CD4-positive, alpha-beta T cell treated with Interleukin-6 for 4 hours (primary cell): ENCODE measurements around the gene FUT3.
A peak's percentile ranks its signal among the peaks of the same experiment; 100 is the strongest.
"Not testable (repeated sequence)": the region's sequence is repeated elsewhere in the genome, so short reads cannot be mapped to it uniquely, and the experiment has no call there.

Source experiments
- DNase-seq: peaks from one replicate; pipeline ENCODE4 v3.0.0-alpha.2; 2020; ENCODE audit warnings: mixed read lengths

Gene FUT3

DNA sequence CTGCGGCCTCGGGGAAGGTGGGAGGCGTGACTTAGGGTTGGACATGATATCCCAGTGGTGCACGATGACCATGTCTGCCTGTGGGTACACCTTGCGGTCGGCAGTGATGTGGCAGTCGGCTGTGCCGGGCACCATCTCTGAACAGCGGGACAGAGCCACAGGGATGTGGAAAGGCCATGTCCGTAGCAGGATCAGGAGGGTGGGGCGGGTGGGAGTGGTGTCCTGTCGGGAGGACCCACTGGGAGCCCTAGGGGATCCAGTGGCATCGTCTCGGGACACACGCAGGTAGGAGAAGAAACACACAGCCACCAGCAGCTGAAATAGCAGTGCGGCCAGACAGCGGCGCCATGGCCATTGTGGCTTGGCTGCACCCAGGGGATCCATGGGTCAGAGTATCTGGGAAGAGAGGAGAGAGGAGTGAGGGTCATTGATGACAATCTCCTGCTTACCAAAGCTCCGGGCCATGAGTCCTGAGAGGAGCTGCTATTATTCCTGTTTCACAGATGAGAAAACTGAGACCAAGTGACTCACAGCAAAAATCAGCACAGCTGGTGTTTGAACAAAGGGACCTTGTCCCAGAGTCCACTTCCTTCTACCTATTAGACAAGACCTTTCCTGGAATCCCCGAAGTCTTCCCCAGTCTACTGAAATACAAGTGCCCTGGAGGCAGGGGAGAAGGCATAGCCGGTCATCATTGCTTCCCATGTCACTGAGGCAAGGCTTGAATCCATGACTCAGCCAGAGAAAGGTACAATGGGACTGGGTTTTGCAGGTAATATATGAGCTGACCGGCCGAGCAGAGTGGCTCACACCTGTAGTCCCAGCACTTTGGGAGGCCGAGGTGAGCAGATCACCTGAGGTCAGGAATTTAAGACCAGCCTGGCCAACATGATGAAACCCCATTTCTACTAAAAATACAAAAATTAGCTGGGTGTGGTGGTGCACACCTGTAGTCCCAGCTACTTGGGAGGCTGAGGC lies 6.5 kb downstream of the FUT3 start:
- no peak for DNase-seq

DNA sequence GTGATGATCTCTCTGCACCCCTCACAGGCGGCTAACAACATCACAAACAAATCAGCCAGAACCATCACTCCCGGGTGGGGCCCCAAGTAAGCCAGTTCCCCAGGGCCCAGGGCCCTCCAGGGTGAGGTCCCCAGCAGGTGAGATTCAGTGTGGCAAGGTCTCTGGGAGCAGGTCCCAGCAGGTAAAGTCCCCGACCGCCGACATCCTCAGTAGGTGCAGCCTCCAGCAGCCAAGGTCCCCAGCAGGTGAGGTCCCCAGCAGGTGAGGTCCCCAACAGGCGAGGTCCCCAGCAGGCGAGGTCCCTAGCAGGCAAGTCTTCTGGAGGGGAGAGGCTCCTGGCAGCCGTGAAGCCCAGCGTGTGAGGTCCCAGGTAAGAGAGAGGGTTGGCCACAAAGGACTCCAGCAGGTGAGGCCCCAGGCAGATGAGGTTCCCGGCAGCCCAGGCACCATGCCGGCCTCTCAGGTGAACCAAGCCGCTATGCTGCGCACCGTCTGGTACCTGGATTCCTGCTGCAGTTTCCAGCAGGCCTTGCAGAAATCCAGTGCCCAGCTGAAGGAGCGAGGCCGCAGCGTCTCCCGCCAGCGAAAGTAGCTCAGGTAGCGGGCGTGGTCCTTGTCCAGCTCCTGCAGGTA lies 7.8 kb downstream of the FUT3 start:
- DNase-seq, result no peak

DNA sequence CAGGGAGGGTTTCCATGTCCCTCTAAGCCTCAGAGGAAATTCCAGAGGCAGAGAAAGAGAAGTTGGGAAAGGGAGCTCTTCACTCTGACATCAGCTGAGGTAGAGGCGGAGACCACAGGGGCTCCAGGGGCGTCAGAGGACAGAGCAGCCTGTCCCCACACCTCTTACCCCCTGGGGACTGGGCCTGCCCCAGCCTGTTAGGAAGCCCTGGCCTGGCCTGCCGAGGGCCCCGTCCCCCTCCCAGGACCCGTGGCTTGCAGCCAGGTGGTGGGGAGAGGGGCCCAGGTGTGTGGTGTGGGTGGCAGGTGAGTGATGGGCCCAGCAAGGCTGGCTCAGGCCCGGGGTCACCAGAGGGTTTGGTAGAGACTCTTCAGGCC lies 9.5 kb downstream of the FUT3 start:
- not testable (repeated sequence) for DNase-seq

DNA sequence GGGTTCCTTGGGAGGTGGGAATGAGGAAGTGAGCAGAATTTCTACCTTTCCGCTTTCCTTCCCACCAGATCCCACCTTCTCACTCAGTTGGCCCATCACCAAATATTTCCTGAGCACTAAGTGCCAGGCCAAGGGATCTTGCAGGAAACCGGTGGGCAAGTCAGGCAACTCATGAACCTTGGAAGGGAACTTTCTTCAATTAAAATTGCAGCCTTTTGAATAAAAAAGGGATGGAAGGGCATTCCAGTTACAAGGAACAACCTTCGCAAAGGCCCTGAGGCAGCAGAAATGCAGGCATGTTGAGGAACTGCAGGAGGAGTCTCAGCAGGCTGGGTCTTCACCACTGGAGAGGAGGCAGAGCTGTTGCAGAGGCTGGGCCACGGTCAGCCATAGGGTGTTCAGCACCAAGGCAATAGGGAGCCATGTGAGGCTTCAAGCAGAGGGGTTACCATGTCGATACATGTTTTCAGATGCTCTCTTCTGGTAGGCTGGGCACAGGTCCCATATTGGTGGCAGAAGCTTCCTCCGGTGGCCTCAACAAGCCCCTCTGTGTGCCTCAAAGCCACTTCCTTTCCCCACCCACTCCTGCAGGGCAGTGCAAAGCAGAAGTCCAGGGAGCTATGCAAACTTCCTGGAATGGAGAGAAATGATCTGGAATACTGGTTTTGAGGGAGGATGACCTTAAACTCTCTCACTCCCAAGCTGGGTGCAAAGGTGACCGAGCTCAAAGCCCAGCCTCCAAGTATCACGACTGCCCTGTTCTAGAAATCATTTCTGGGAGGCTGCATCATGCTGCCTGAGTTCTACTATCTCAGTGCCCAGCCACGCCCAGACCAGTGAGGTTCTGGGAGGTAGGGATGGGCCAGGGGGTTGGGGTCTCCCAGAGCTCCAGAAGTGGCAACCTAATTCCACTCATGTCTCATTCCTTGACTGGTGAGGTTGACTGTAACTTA lies 11.9 kb downstream of the FUT3 start, which contains the start of gene FUT6:
FUT6 (minus strand) TSS at position 638 of the 953 bp plus-strand sequence. CDS start 7,135 bp downstream, outside the sequence.
- DNase-seq, result no peak

DNA sequence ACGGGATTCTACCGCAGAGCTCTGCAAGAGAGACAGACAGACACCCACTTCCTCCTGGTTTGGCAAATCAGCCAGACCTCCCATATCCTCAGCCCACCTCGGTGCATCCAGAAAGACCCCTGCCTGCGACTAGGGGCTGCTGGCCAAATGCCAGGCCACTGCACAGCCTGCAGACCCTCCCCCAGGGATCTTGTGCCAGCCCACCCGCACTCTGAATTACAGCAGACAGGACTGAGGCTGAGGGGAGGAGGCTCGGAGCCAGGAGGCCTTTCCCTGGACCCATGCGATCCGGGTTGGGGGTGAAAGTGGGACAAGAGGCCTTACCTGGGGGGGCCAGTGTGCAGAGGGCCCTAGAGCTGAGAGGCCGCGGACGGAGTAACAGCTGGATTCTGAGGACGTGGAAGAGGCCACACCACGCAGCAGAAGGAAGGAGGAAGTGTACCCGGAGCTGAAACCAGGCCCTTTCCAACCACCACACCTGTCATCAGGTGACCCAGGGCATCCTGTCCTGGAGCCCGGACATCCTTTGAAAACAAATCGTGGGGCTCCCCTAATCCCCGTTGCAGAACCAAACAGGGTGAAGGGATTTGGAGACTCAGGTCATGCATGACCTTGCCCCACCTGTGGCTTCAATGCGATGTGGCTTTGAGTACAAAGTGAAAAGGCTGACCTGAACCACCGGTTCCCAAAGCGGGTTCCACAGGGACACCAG lies 12.7 kb downstream of the FUT3 start:
- DNase-seq, result no peak

DNA sequence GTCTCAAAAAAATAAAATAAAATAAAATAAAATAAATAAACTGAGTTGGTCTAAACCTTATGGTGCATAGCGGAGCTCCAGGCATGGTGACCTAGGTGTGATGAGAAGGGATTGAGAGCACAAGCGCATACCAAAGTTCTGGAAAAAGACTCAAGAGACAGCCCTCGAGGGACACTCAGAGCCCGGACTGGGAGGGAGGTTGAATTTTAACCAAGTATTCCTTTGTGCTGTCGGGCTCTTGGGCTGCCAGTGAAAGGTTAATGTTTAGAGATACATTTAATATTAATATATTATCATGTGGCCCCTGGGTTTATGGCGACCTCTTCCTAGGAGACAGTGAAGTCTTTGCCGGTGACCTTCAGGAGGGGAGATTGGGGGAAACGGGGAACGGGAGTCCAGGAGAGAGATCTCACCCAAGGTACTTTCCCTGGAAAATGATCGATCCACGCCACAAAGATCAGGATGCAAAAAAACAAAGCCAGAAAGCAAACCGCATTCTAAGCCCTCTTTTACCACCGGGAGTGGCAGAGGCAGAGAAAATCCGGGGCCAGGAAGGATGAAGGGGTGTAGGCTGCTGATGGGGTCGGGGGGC lies 13.4 kb downstream of the FUT3 start:
- DNase-seq, result no peak

DNA sequence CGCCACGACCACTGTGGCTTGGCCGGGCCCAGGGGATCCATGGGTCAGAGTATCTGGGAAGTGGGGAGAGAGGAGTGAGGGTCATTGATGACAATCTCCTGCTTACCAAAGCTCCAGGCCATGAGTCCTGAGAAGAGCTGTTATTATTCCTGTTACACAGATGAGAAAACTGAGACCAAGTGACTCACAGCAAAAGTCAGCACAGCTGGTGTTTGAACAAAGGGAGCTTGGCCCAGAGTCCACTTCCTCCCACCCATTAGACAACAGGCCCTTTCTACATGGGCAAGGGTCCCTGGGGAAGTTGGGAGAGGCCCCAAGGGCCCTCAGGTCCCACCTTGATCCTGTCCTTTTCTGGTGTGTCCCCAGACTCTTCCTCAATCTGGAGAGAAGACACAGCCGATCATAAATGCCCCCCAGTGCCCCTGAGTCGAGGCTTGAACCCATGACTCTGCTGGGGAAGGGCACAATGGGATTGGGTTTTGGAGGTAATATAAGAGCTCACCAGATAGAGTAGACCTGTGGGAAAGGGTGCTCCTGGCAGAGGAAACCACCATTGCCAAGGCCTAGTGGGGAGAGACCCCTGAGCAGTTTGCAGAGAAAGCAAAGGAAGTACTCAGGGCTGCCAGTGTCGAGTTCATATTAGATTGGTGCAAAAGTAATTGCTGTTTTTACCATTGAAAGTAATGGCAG lies 18.6 kb downstream of the FUT3 start:
- DNase-seq, result no peak

DNA sequence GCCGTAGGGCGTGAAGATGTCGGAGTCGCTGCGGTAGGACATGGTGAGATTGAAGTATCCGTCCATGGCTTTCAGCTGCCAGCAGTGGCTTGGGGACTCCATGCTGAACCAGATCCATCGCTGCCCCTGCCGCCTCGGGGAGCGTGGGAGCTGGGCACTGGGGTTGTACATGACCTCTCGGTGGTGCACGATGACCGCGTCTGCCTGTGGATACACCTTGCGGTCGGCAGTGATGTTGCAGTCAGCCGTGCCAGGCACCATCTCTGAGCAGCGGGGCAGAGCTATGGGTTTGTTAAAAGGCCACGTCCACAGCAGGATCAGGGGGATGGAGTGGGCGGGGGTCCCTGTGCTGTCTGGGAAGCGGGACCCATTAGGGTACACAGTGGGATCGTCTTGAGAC lies 19.2 kb downstream of the FUT3 start:
- no peak for DNase-seq

DNA sequence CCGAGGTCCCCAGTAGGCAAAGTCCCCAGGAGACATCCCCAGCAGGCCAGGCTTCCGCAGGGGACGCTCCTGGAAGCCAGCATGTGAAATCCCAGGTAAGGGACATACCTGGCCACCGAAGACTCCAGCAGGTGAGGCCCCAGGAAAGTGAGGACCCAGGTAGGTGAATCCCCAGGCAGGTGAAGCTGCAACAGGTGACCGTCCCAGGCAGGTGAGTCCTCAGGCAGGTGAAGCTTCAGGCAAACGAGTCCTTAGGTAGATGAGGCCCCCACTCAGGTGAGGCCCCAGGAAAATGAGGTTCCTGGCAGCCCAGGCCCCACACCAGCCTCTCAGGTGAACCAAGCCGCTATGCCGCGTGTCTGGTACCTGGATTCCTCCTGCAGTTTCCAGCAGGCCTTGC lies 20.1 kb downstream of the FUT3 start:
- DNase-seq, result no peak

DNA sequence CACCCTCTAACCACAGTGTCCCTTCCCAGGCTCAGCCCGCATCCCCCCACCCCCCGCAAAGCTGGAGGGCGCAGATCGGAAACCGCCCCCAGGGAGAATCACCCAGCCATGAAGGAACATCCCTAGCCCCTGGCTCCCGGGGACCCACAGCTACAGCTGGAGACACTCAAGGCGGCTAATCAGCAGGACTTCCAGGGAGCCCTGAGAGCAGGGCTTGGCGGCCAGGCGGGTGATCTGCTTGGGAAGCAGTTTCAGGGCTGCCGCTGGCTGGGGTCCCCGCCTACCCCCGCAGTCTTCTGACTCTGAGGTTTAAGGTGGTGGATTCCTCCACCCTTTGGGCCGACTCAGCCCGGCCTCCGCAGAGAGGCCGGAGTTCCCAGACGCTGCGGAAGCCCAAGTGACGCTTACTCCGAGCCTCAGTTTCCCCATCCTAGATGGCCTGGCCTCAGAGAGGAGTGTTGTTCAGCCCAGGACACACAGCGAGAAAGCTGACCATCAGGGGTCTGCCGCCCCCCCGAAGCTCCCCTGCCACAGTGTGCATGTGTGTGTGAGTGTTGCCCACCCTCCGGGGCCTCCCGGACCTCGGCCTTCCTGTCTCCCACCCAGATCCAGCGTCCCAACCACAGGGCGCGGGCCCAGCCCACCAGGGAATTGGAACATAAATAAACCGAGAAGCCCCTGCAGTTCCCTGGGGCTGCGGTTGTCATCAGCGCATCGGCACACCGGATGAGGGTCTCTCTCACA lies 21.5 kb downstream of the FUT3 start:
- no peak for DNase-seq

DNA sequence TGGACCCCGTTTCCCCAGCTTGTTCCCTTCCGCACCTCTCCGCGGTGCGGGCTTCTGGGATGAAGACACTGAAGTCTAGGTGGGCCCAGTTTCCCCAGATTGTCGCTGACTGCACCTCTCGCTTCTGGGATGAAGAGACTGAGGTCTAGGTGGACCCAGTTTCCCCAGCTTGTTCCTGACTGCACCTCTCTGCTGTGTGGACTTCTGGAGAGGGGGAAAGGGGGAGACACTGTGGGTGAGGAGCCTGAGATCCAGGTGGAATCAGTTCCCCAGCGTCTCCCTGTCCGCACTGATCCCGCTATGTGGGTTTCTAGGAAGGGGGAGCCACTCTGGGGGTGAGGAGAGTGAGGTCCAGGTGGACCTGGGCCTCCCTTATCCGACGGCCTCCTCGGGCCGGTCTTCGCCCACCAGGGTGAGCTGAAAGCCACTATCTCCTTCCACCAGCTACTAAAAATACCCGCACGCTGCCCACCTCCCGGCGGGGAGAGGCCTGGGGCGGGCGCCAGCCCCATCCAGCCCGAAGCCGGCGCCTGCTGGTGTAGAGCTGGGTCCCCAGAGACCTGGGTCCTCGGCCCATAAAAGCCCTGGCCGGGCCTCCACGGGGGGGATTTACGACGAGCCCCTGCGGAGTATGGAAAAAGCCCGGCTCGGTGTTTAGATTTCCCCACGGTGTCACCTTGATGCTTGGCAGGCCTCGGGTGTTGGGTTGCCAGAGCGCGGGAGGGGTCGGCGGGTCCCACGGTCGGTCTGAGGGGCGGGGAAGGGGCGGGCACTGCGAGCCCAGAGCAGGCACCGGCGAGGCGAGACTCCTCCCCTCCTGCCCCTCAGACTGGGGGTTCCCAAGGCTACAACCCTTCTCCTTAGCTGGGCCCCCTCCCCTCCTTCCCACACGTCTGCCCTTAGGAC lies 22.3 kb downstream of the FUT3 start:
- DNase-seq, result peak; percentile 13

DNA sequence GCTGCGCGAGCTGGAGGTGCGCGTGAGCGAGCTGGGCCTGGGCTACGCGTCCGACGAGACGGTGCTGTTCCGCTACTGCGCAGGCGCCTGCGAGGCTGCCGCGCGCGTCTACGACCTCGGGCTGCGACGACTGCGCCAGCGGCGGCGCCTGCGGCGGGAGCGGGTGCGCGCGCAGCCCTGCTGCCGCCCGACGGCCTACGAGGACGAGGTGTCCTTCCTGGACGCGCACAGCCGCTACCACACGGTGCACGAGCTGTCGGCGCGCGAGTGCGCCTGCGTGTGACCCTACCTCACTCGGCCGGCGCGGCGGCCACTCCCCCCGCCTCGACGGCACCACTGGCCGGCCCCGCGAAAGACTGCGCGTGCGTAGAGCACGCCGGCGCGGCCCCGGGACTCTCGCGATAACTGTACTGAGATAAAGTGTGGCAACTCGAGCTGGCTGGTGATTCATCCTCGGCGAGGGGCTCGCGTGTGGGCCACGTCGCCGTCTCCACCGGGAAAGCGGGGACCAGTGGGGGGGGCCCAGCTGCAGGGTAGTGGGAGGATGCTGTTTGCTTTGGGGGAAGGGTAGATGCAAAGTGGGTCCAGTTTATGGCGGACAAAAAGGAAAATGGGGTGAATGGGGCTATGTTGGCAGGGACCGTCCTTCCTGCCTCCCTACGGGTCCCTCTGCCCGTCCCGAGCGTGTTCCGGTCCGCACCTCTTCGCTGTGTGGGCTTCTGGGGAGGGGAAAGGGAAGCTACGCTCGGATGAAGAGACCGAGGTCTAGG lies 23.2 kb downstream of the FUT3 start:
- DNase-seq, result peak; percentile 92

DNA sequence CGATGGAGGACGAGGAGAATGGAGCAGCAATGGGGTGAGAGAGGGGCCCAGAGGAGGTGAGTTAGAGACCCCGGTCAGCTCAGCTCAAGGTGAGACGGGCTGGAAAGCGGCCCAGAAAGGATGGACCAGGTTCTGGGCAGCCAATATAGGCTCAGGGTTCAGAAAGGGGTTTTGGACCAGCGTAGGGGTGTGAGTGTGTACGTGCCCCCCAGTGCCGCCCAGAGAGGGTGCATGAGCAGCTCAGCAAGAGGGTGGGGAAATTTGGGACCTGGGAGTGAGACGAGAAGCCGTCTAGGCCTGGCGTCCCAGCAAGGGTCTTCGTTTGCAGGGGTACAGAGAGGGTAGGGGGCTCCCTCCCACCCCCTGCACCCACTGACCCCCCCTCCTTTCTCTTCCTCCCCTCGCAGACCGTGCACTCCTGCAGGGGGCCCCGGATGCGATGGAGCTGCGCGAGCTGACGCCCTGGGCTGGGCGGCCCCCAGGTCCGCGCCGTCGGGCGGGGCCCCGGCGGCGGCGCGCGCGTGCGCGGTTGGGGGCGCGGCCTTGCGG lies 23.8 kb downstream of the FUT3 start:
- DNase-seq, result no peak

DNA sequence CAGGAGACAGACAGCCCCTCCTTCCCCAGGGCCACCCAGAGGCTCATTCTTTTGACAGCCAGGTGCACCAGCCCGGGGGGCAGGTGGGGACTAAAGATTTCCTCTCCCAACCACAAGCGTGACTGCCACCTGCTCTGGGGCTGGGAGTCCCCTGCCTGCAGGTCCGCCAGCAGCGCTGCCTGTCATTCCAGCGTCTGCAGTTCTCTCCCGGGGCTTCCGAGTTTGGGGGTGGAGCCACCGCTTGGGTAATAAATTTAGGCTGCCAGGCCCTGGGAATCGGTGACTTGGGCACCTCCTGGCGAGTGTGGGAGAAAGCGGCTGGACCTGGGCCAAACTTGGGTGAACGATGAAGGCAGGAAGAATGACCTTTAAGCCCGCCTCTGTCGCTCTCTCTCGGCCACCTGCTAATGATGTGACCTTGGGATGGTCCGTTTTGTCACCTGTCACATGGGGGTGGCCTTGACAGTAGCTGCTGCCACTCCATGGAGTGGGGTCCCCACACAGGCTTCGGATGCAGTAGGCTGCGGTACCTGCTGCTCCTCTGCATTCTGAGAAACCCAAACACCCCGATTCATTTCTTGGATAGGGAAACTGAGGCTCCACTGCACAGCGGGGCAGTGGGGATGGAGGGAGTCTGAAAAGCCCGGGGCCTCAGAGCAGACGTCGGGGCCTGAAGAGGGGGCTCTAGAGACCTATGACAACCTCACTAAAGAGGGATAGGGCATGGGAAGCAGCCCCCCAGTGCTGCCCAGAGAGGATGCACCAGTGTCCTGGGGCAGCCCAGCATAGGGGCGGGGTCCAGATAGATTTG lies 24.5 kb downstream of the FUT3 start:
- DNase-seq, result peak; percentile 34

DNA sequence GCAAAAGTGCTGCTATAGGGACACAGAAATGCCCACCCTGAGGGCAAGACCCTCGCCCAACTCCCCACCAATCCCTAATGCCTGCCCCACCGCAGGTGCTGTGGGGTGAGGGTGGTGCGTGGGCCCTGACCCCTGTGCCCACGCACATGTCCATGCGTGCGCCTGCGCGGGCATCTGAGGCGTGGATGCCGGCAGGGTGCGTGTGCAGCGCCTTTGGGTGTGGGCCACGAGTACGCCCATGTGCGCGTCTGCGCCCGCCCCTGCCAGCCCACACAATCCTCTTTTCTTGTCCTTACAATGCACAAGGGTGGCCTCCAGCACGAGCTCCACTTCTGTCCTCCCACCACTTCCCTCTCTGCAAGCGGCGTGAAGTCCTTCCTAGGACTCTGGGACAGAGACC lies 26.1 kb downstream of the FUT3 start:
- DNase-seq, result no peak

DNA sequence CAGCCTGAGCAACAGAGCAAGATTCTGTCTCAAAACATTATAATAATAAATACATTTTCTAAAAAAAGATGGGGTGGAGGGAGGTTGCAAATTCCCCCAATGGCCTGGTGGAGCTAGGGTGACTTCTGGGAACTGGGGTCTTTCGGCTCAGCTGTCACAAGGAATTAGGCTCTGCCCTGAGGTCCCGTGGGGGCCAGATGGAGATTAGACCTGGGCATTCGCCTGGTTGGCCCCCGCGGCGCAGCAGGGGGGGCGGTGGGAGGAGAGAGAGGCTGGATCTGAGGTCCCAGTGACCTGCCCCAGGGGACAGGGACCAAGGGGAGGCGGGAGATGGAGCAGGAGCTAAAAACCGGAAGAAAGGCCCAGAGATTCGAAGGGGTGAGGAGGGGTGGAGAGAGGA lies 26.5 kb downstream of the FUT3 start:
- no peak for DNase-seq

DNA sequence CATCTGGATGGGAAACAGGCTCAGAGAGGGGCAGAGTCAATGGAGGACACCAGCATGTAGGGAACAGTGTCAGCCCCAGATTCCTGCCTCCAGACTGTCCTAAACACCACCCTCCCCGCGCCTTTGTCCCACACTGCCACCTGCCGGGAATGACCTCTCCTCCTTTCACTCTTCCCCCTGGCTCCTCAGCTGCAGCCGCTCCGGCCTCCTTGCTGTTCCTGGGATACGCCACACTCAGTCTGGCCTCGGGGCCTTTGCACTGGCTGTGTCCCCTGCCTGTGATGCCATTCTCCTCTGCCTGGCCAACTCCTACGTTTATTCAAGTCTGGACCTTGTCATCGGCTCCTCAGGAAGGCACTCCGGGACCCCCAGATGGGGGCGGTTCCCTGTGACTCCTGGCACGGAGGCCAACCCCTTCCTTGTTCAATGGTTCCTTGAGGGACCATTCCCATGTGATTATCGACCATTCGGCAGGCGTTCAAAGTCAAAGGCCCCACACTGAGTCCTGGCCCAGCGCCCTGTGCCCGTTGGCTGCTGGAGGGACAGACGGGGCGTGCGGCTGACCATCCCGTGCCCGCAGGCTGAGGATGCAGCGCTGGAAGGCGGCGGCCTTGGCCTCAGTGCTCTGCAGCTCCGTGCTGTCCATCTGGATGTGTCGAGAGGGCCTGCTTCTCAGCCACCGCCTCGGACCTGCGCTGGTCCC lies 27.5 kb downstream of the FUT3 start:
- DNase-seq, result no peak
